Left lung (tissue), 10 donors: ENCODE results near the gene C1QTNF8. TPM values are rescaled to one million over a fixed set of nuclear protein-coding genes. Genes with fewer than 3 reads are reported as not detected.

ENCODE experiments used
- ATAC-seq: fragments of 200-7000 bp; cut with Tn5 transposase; one replicate; pipeline ENCODE4 v1.9.1; 2020; ENCODE audit warnings: moderate library complexity
- DNase-seq, 4 donors: peaks; one replicate each; pipeline ENCODE4 v3.0.0-alpha.2; 2013 to 2020
- H3K27ac ChIP-seq, 2 donors: fragments of 200-600 bp; sonication (generic) in 1 of 2; one replicate each; pipeline versions ENCODE4 v1.5.0 to v1.8.0; 2020 to 2021
- H3K27me3 ChIP-seq, 2 donors: fragments of 200-600 bp; sonication (generic) in 1 of 2; one replicate each; pipeline versions ENCODE4 v1.5.0 to v1.8.0; 2020 to 2021
- H3K36me3 ChIP-seq, 2 donors: fragments of 200-600 bp; sonication (generic) in 1 of 2; one replicate each; pipeline versions ENCODE4 v1.5.0 to v1.8.0; 2020 to 2021
- H3K4me1 ChIP-seq, 2 donors: fragments of 200-600 bp; one replicate each; pipeline ENCODE4 v1.8.0; 2021
- H3K4me3 ChIP-seq, 2 donors: fragments of 200-600 bp; sonication (generic) in 1 of 2; one replicate each; pipeline versions ENCODE4 v1.5.0 to v1.8.0; 2020 to 2021; ENCODE audit warnings: mild to moderate bottlenecking in 1 of 2
- H3K9me3 ChIP-seq, 2 donors: fragments of 200-600 bp; sonication (generic) in 1 of 2; one replicate each; pipeline versions ENCODE4 v1.5.0 to v1.8.0; 2020 to 2021
- intact Hi-C, 2 donors: fragments of 100-400 bp; cut with DNase I; formaldehyde crosslinking; loops; one replicate each; pipeline versions ENCODE4 v1.11.2 to v1.14.2; 2022
- polyA plus RNA-seq, 6 donors: library from polyadenylated mRNA; unstranded; fragments of 120-200 nt; gene quantifications; one replicate each; pipeline ENCODE4 v1.2.1, GENCODE V29; 2013; ENCODE audit not compliant: insufficient read length in 6 of 6
- total RNA-seq, 2 donors: library from RNA; stranded (reverse); fragmentation: NEBNext Ultra II Directional; extraction: Animal tissue kit (Norgen Biotek cat#: 25700); gene quantifications; one replicate each; pipeline ENCODE4 v1.2.1, GENCODE V29; 2021
- TF ChIP-seq, protein P1 (sequence below), 2 donors: fragments of 200-600 bp; sonication (generic) in 1 of 2; IDR thresholded peaks; one replicate each; pipeline versions ENCODE4 v1.5.0 to v1.8.0; 2021; ENCODE audit warnings: antibody characterized with exemption in 2 of 2
- donor health status: DM: no; HTN: yes; CAD: no.
- donor health status: DM: no; HTN: no; CAD: no.

C1QTNF8 gene
- total and polyA plus RNA-seq, 8 donors = 0.10 to 0.23 (median 0.10) TPM; not detected in 5

DNA sequence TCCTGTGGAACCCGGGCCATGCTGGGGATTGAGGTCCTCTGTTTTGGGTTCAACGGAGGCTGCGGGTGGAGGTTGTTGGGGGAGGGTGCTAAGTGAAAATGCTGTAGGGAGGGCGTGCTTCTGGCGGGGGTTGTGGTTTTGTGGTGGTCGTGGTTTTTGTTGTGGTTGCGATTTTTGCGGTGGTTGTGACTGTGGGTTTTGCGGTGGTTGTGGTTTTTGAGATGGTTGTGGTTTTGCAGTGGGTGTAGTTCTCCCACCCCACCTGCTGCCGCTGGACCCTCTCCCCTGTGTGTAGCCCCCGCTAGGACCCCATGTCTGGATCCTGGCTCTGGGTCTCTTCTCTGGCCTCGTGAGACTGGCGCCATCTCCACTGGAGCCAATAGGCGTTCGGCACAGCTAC, 28.4 kb downstream of the C1QTNF8 start:
- Histone ChIP-seq H3K27me3 (peaks cover 37 to 100% of the 10 kb centered on the region in 2 donors), H3K36me3 (no peaks in the 10 kb centered on the region), H3K4me3 (no peak overlapping the region), H3K4me1 (no peaks in the 10 kb centered on the region), H3K9me3 (no peaks in the 10 kb centered on the region), H3K27ac (no peak overlapping the region)
- intact Hi-C loops = no loop called here
- TF ChIP-seq, protein P1, sequence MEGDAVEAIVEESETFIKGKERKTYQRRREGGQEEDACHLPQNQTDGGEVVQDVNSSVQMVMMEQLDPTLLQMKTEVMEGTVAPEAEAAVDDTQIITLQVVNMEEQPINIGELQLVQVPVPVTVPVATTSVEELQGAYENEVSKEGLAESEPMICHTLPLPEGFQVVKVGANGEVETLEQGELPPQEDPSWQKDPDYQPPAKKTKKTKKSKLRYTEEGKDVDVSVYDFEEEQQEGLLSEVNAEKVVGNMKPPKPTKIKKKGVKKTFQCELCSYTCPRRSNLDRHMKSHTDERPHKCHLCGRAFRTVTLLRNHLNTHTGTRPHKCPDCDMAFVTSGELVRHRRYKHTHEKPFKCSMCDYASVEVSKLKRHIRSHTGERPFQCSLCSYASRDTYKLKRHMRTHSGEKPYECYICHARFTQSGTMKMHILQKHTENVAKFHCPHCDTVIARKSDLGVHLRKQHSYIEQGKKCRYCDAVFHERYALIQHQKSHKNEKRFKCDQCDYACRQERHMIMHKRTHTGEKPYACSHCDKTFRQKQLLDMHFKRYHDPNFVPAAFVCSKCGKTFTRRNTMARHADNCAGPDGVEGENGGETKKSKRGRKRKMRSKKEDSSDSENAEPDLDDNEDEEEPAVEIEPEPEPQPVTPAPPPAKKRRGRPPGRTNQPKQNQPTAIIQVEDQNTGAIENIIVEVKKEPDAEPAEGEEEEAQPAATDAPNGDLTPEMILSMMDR (IDR thresholded peaks at IDR 0.05) = no peak
- DNase-seq (no peak), ATAC-seq (no peak)

DNA sequence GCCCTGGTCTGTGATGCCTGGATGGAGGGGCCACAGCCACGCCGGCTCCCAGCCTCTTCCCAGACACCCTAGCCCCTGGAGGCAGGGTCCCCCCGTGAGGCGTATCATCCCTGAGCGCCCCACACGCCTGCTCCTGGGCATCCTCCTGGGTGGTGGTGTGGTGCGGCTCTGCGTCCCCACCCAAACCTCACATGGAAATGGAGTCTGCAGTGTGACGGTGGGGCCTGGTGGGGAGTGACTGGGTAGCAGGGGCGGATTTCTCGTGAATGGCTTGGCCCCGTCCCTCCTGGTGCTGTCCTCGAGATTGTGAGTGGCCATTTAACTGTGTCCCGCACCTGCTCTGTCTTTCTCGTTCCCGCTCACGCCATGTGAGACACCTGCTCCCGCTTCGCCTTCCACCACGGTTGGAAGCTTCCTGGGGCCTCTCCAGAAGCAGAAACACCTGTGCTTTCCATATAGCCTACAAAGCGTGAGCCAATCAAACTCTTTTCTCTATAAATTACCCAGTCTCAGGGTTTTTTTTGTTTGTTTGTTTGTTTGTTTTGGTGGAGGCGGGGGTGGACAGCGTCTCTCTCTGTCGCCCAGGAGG, 29.4 kb downstream of the C1QTNF8 start:
- DNase-seq (no peak), ATAC-seq (no peak)
- peaks cover 27 to 100% of the 10 kb centered on the region in 2 donors for H3K27me3 ChIP-seq
- intact Hi-C loops = no loop called here
- no peaks in the 10 kb centered on the region for H3K36me3 ChIP-seq
- no peaks in the 10 kb centered on the region for H3K9me3 ChIP-seq
- H3K27ac ChIP-seq = no peak overlapping the region
- no peaks in the 10 kb centered on the region for H3K4me1 ChIP-seq
- TF ChIP-seq, protein P1 (IDR thresholded peaks at IDR 0.05) = no peak
- H3K4me3 ChIP-seq = no peak overlapping the region

GRCh38 chr16:1065469-1066128, 30.4 kb downstream of the C1QTNF8 start:
- no peak overlapping the region for H3K4me3 ChIP-seq
- TF ChIP-seq, protein P1 (IDR thresholded peaks at IDR 0.05) = no peak
- no peak overlapping the region for H3K27ac ChIP-seq
- intact Hi-C loops = no loop called here
- DNase-seq (no peak), ATAC-seq (no peak)
- H3K9me3 ChIP-seq = no peaks in the 10 kb centered on the region
- H3K27me3 ChIP-seq = peaks cover 18 to 100% of the 10 kb centered on the region in 2 donors
- no peaks in the 10 kb centered on the region for H3K36me3 ChIP-seq
- H3K4me1 ChIP-seq = no peaks in the 10 kb centered on the region

- Histone ChIP-seq H3K4me3 (no peak overlapping the region), H3K27me3 (peaks cover 8 to 93% of the 10 kb centered on the region in 2 donors), H3K36me3 (no peaks in the 10 kb centered on the region), H3K4me1 (no peaks in the 10 kb centered on the region), H3K9me3 (peaks cover 0 to 10% of the 10 kb centered on the region in 2 donors), H3K27ac (no peak overlapping the region)
- DNase-seq (no peak), ATAC-seq (no peak)
- intact Hi-C loops = no loop called here
- TF ChIP-seq, protein P1 (IDR thresholded peaks at IDR 0.05) = no peak
Observed at GRCh38 chr16:1063728-1064127, 32.3 kb downstream of the C1QTNF8 start.

DNA sequence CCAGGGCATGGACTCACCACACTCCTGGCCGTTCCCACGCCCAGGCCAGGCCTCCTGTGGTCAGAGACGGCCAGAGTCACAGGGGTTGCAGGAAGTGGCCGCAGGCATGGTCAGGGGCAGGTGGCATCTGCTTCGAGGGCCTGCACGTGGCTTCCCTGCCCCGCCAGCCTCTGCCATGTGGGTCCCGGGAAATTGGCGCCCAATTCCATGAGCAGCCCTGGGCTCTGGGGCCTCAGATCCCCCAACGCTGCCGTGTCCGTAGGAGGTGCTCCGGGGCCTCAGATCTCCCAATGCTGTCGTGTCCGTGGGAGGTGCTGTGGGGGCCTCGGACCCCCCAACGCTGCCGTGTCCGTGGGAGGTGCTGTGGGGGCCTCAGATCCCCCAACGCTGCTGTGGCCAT, 33.1 kb downstream of the C1QTNF8 start:
- Histone ChIP-seq H3K27me3 (peaks cover 8 to 93% of the 10 kb centered on the region in 2 donors), H3K27ac (no peak overlapping the region), H3K9me3 (peaks cover 0 to 11% of the 10 kb centered on the region in 2 donors), H3K36me3 (no peaks in the 10 kb centered on the region), H3K4me1 (no peaks in the 10 kb centered on the region), H3K4me3 (no peak overlapping the region)
- TF ChIP-seq, protein P1 (IDR thresholded peaks at IDR 0.05) = no peak
- DNase-seq (no peak), ATAC-seq (no peak)
- intact Hi-C loops = no loop called here
